ENCODE measurements around the gene MASP2. TPM values are rescaled to one million over a fixed set of nuclear protein-coding genes. Genes with fewer than 3 reads are reported as not detected.
A peak's percentile ranks its signal among the peaks of the same experiment; 100 is the strongest.
"Not testable (repeated sequence)": the region's sequence is repeated elsewhere in the genome, so short reads cannot be mapped to it uniquely, and the experiment has no call there.

Gene MASP2
- total RNA-seq, 2 experiments from 2014 or later, result not detected

DNA sequence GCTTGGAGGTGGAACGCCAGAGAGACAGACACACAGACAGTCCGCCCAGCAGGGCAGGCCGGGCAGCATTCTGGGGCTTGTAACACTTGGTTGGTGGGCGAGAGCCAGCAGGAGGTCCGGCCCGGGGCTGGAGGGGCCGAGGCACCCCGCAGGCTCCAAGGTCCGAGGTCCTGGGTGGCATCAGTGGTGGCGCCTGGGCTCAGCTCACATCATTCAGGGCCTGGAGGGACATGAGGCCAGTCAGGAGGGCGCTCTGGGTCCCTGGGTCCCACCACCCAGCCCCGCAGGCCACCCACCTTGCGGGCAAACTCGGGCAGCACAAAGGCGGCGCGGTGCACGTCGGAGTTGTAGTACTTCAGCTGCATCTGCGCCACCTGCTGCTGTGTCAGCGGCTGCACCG lies 7.6 kb upstream of the MASP2 start:
- H3K9me3 Mint-ChIP-seq, result no peaks in the 10 kb centered on the region
- peaks cover 10% of the 10 kb centered on the region for H3K36me3 Mint-ChIP-seq (ENCODE audit: low read depth)
- ChIA-PET POLR2A (no interaction called here), CTCF (no interaction called here)
- no peaks in the 10 kb centered on the region for H3K27me3 Mint-ChIP-seq
- H3K27ac Mint-ChIP-seq, result no peak overlapping the region
- no peak overlapping the region for H3K4me3 Mint-ChIP-seq
- no peak for DNase-seq
- peaks cover 16% of the 10 kb centered on the region for H3K4me1 Mint-ChIP-seq

DNA sequence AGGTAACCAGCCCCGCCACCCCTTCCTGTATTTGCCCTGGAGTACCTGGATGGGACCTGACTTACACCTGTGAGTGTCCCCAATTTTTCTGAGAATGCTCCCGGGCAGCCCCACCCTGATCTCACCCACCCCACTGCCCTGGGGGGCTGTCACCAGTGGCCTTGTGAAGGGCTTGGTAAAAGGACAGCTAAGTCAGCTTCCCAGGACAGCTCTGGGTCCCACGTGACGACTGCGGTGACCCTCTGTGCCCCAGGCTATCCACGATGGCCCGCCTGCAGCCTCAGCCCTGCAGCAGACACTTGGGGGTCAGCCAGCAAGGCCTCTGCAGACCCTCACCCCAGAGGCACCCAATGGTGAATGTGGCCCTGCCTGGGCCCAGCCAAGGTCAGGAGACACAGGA lies 7.1 kb upstream of the MASP2 start:
- CTCF ChIA-PET, result interaction anchor here (0.5 kb wide), 1 partner anchor 177 kb away, joined by 3 read pairs; no protein-coding TSS in a partner anchor
- H3K27ac Mint-ChIP-seq, result no peak overlapping the region
- POLR2A ChIA-PET, result no interaction called here
- peaks cover 10% of the 10 kb centered on the region for H3K36me3 Mint-ChIP-seq (ENCODE audit: low read depth)
- H3K27me3 Mint-ChIP-seq, result no peaks in the 10 kb centered on the region
- no peak overlapping the region for H3K4me3 Mint-ChIP-seq
- peaks cover 15% of the 10 kb centered on the region for H3K4me1 Mint-ChIP-seq
- H3K9me3 Mint-ChIP-seq, result no peaks in the 10 kb centered on the region
- DNase-seq, result no peak

GRCh38 chr1:11053758-11054137 lies 6.7 kb upstream of the MASP2 start:
- Mint-ChIP-seq H3K9me3 (no peaks in the 10 kb centered on the region), H3K36me3 (ENCODE audit: low read depth) (peaks cover 10% of the 10 kb centered on the region), H3K4me1 (peaks cover 11% of the 10 kb centered on the region), H3K27me3 (no peaks in the 10 kb centered on the region), H3K4me3 (no peak overlapping the region), H3K27ac (no peak overlapping the region)
- ChIA-PET POLR2A (no interaction called here), CTCF (interaction anchor here (0.5 kb wide), 1 partner anchor 178 kb away, joined by 3 read pairs; no protein-coding TSS in a partner anchor)
- DNase-seq, result peak; percentile 14

DNA sequence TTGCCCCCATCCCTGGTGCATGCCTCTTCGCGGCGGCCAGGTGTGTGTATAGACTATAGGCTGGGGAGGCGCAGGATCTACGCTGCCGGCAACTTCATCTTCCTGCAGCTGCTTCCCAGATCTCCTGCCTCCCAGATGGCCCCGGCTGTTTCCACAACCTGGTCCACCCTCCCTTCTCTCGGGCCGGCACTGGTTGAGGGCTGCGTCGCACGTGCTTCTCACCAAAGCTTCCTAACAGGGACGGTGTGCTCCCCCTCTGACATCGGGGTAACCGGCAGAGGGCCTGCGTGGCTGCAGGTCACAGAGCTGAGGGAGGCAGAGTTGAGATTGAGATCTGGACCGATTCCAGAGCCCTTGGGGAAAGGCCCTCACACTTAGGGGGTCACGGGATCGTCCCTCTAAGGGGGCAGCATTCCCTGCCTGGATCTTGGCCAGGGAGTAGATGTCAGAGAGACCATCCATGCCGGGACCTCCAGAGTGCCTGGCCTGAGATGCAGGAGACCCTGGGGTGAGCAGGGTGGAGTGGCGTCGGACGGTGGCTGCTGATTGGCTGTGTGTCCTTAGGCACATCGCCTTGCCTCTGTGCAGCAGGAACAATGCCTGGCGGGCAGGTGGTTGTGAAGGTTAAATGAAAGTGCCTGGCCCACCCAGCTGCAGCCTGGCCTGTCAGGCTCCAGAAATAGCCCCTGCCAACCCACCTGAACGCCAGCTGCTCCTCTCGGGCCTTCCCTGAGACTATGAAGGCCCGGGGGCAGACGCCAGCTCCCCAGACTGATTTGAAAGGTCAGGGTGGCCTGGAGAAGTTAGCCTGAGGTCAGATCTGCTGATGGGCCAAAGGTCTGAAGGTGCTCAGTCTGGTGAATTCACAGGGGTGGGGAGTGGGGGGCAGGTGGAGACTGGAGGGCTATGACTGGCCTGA lies 6.1 kb upstream of the MASP2 start:
- no peaks in the 10 kb centered on the region for H3K9me3 Mint-ChIP-seq
- H3K36me3 Mint-ChIP-seq (ENCODE audit: low read depth), result peaks cover 10% of the 10 kb centered on the region
- no peak overlapping the region for H3K4me3 Mint-ChIP-seq
- peaks cover 6% of the 10 kb centered on the region for H3K4me1 Mint-ChIP-seq
- H3K27me3 Mint-ChIP-seq, result no peaks in the 10 kb centered on the region
- H3K27ac Mint-ChIP-seq, result no peak overlapping the region
- ChIA-PET POLR2A (no interaction called here), CTCF (interaction anchor here (0.5 to 2.0 kb wide), 3 partner anchors 10 to 178 kb away, joined by 3 to 9 read pairs (median 4); no protein-coding TSS in a partner anchor)
- no peak for DNase-seq

GRCh38 chr1:11051781-11052511 lies 4.9 kb upstream of the MASP2 start:
- Mint-ChIP-seq H3K9me3 (no peaks in the 10 kb centered on the region), H3K27ac (no peak overlapping the region), H3K27me3 (no peaks in the 10 kb centered on the region), H3K4me3 (no peak overlapping the region), H3K4me1 (peaks cover 2% of the 10 kb centered on the region), H3K36me3 (ENCODE audit: low read depth) (peaks cover 6% of the 10 kb centered on the region)
- CTCF ChIA-PET, result interaction anchor here (1.2 to 2.0 kb wide), 2 partner anchors 11 to 14 kb away, joined by 4 to 9 read pairs; no protein-coding TSS in a partner anchor
- POLR2A ChIA-PET, result no interaction called here
- DNase-seq, result no peak

- DNase-seq; H3K9me3 Mint-ChIP-seq; H3K36me3 Mint-ChIP-seq (ENCODE audit: low read depth); H3K27ac Mint-ChIP-seq; POLR2A ChIA-PET; H3K27me3 Mint-ChIP-seq; H3K4me1 Mint-ChIP-seq; H3K4me3 Mint-ChIP-seq: not testable (repeated sequence)
- CTCF ChIA-PET, result interaction anchor here (2.0 kb wide), 1 partner anchor 13 kb away, joined by 9 read pairs; no protein-coding TSS in a partner anchor
Observed at GRCh38 chr1:11051121-11051520, 4.1 kb upstream of the MASP2 start.

GRCh38 chr1:11046270-11046566 lies 821 bp downstream of the MASP2 start:
- Mint-ChIP-seq H3K4me1 (no peaks in the 10 kb centered on the region), H3K4me3 (no peak overlapping the region), H3K36me3 (ENCODE audit: low read depth) (no peaks in the 10 kb centered on the region), H3K27me3 (no peaks in the 10 kb centered on the region), H3K9me3 (no peaks in the 10 kb centered on the region), H3K27ac (no peak overlapping the region)
- ChIA-PET POLR2A (no interaction called here), CTCF (interaction anchor here (1.1 to 3.2 kb wide), 2 partner anchors 9 to 11 kb away, joined by 3 to 19 read pairs; no protein-coding TSS in a partner anchor)
- DNase-seq, result no peak

- H3K4me1 Mint-ChIP-seq, result no peaks in the 10 kb centered on the region
- CTCF ChIA-PET, result interaction anchor here (1.1 to 3.2 kb wide), 2 partner anchors 8 to 12 kb away, joined by 3 to 19 read pairs; no protein-coding TSS in a partner anchor
- no peaks in the 10 kb centered on the region for H3K27me3 Mint-ChIP-seq
- H3K36me3 Mint-ChIP-seq (ENCODE audit: low read depth), result no peaks in the 10 kb centered on the region
- H3K9me3 Mint-ChIP-seq, result no peaks in the 10 kb centered on the region
- no peak overlapping the region for H3K4me3 Mint-ChIP-seq
- POLR2A ChIA-PET, result no interaction called here
- no peak for DNase-seq
- H3K27ac Mint-ChIP-seq, result no peak overlapping the region
Observed at GRCh38 chr1:11045428-11046269, 1.4 kb downstream of the MASP2 start.

GRCh38 chr1:11044849-11045427 lies 2.1 kb downstream of the MASP2 start:
- Mint-ChIP-seq H3K27me3 (no peaks in the 10 kb centered on the region), H3K4me3 (no peak overlapping the region), H3K4me1 (no peaks in the 10 kb centered on the region), H3K27ac (no peak overlapping the region), H3K9me3 (no peaks in the 10 kb centered on the region), H3K36me3 (ENCODE audit: low read depth) (no peaks in the 10 kb centered on the region)
- no peak for DNase-seq
- POLR2A ChIA-PET, result no interaction called here
- CTCF ChIA-PET, result interaction anchor here (1.1 kb wide), 1 partner anchor 12 kb away, joined by 3 read pairs; no protein-coding TSS in a partner anchor

GRCh38 chr1:11044086-11044848 lies 2.8 kb downstream of the MASP2 start:
- no peaks in the 10 kb centered on the region for H3K36me3 Mint-ChIP-seq (ENCODE audit: low read depth)
- DNase-seq, result no peak
- H3K4me3 Mint-ChIP-seq, result no peak overlapping the region
- ChIA-PET CTCF (interaction anchor here (0.6 kb wide), 1 partner anchor 20 kb away, joined by 4 read pairs; no protein-coding TSS in a partner anchor), POLR2A (no interaction called here)
- no peaks in the 10 kb centered on the region for H3K4me1 Mint-ChIP-seq
- H3K27ac Mint-ChIP-seq, result no peak overlapping the region
- H3K9me3 Mint-ChIP-seq, result no peaks in the 10 kb centered on the region
- H3K27me3 Mint-ChIP-seq, result no peaks in the 10 kb centered on the region

DNA sequence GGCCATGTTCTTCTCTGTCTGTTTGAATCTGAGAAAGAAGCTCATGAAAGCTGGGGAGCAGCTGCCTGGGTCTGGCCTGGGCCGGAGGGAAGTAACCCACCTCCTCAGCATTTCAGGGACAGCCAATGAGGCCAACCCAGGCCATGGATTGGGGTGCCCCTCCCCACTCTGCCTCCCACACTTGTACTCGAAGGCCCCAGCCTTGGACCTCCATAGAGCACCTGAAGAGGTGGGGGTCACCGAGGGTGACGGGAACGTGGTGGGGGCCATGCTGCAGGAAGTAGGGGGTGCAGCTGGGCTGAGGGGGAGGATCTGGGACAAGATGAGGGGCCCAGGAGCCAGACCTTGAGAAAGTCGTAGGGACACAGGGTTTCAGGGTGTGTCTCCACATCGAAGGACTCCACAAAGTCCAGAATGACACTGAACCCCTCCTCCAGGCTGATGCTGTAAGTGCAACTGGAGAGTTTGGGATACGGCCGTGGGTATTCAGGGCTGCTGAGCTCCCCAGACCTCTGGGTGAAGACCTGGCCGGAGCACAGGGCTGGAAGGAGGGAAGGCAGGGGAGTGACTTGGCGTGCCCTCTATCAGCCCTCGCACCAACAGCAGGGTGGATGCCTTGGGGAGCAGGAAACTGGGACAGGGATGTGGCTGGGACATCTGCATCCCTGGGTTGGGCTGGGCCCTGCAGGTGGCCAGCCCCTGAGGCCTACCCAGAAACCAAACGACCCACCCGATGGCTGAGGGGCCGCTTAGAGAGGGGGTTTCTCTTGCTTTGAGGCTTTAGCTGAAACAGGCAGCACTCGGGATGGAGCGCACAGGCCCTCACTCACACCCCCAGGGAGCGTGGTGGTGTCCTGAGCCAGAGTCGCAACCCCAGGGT lies 3.8 kb downstream of the MASP2 start:
- ChIA-PET POLR2A (no interaction called here), CTCF (no interaction called here)
- Mint-ChIP-seq H3K4me3 (no peak overlapping the region), H3K27me3 (no peaks in the 10 kb centered on the region), H3K4me1 (no peaks in the 10 kb centered on the region), H3K9me3 (no peaks in the 10 kb centered on the region), H3K27ac (no peak overlapping the region), H3K36me3 (ENCODE audit: low read depth) (no peaks in the 10 kb centered on the region)
- DNase-seq, result no peak
